Right atrium auricular region (tissue), 2 donors: ENCODE measurements around the gene C10orf105. TPM values are rescaled to one million over a fixed set of nuclear protein-coding genes. Genes with fewer than 3 reads are reported as not detected.

Experiments used
- DNase-seq: peaks from one replicate; pipeline ENCODE4 v3.0.0-alpha.2; 2019; ENCODE audit warnings: low spot score
- H3K27ac ChIP-seq, 2 donors: fragments of 200-600 bp; sonication (generic); 1 replicate in 1 of 2; 2 replicates in 1 of 2; pipeline ENCODE4 v1.5.1; 2016 to 2019
- H3K27me3 ChIP-seq, 2 donors: fragments of 200-600 bp; sonication (generic); one replicate each; pipeline versions ENCODE4 v1.5.1 to v1.6.0; 2017 to 2019
- H3K36me3 ChIP-seq: fragments of 200-600 bp; sonication (generic); one replicate; pipeline ENCODE4 v1.5.1; 2016
- H3K4me1 ChIP-seq, 2 donors: fragments of 200-600 bp; sonication (generic); one replicate each; pipeline versions ENCODE4 v1.5.1 to v1.6.0; 2017 to 2019
- H3K4me3 ChIP-seq, 2 donors: fragments of 200-600 bp; sonication (generic); 1 replicate in 1 of 2; 2 replicates in 1 of 2; pipeline ENCODE4 v1.5.1; 2017 to 2019; ENCODE audit warnings: mild to moderate bottlenecking in 1 of 2, moderate library complexity in 1 of 2
- H3K9me3 ChIP-seq, 2 donors: fragments of 200-600 bp; sonication (generic); one replicate each; pipeline ENCODE4 v1.5.1; 2019
- total RNA-seq, 2 donors: library from RNA; depleted of rRNA; stranded (reverse); fragments of >200 nt; gene quantifications; one replicate each; pipeline ENCODE4 v1.1.0, GENCODE V29; 2016
- TF ChIP-seq, protein P1 (sequence below), 2 donors: fragments of 200-600 bp; sonication (generic); IDR thresholded peaks; one replicate each; pipeline ENCODE4 v1.5.1; 2019; ENCODE audit warnings: antibody characterized with exemption in 2 of 2

Gene C10orf105
- total RNA-seq, 2 donors from 2014 or later: 1.3 TPM; not detected in 1

GRCh38 chr10:71725249-71725648, 5.7 kb upstream of the C10orf105 start:
- no peak for DNase-seq
- no peak overlapping the region for H3K4me3 ChIP-seq
- H3K4me1 ChIP-seq: peaks cover 0 to 40% of the 10 kb centered on the region in 2 donors

GRCh38 chr10:71724539-71724938, 5.0 kb upstream of the C10orf105 start:
- Histone ChIP-seq H3K4me1 (peaks cover 0 to 46% of the 10 kb centered on the region in 2 donors), H3K9me3 (no peaks in the 10 kb centered on the region), H3K27me3 (no peaks in the 10 kb centered on the region), H3K27ac (no peak overlapping the region), H3K4me3 (no peak overlapping the region), H3K36me3 (no peaks in the 10 kb centered on the region)
- TF ChIP-seq, protein P1, sequence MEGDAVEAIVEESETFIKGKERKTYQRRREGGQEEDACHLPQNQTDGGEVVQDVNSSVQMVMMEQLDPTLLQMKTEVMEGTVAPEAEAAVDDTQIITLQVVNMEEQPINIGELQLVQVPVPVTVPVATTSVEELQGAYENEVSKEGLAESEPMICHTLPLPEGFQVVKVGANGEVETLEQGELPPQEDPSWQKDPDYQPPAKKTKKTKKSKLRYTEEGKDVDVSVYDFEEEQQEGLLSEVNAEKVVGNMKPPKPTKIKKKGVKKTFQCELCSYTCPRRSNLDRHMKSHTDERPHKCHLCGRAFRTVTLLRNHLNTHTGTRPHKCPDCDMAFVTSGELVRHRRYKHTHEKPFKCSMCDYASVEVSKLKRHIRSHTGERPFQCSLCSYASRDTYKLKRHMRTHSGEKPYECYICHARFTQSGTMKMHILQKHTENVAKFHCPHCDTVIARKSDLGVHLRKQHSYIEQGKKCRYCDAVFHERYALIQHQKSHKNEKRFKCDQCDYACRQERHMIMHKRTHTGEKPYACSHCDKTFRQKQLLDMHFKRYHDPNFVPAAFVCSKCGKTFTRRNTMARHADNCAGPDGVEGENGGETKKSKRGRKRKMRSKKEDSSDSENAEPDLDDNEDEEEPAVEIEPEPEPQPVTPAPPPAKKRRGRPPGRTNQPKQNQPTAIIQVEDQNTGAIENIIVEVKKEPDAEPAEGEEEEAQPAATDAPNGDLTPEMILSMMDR (IDR thresholded peaks at IDR 0.05): no peak
- no peak for DNase-seq

More at GRCh38 chr10:71725249-71725648, 5.7 kb upstream of the C10orf105 start:
- no peaks in the 10 kb centered on the region for H3K9me3 ChIP-seq
- TF ChIP-seq, protein P1 (IDR thresholded peaks at IDR 0.05): no peak
- no peaks in the 10 kb centered on the region for H3K27me3 ChIP-seq
- no peaks in the 10 kb centered on the region for H3K36me3 ChIP-seq
- H3K27ac ChIP-seq: no peak overlapping the region

DNA sequence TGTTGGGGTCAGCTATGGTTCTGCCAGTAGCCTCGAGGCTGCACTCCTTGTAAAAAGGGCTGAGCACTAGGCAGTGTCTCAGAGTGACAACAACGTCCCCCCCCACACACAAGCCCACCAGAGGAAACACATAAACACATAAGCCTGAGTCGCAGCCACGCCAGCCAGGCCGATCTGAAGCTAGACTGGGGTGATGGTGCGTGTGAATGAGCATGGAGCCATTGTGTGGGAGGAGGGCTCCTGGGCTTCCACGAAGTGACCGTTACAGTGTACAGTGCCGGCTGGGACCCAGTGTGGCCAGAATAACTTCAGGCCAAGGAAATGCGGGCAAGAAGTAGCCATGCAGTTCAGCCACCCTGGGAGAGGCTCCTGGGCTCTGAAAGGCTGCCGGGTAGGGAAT, 3.7 kb upstream of the C10orf105 start:
- H3K9me3 ChIP-seq: no peaks in the 10 kb centered on the region
- peaks cover 0 to 46% of the 10 kb centered on the region in 2 donors for H3K4me1 ChIP-seq
- no peaks in the 10 kb centered on the region for H3K36me3 ChIP-seq
- H3K27me3 ChIP-seq: no peaks in the 10 kb centered on the region
- no peak overlapping the region for H3K4me3 ChIP-seq
- TF ChIP-seq, protein P1 (IDR thresholded peaks at IDR 0.05): no peak
- no peak overlapping the region for H3K27ac ChIP-seq
- DNase-seq: no peak

GRCh38 chr10:71722849-71723248, 3.3 kb upstream of the C10orf105 start:
- H3K4me3 ChIP-seq: no peak overlapping the region
- H3K27ac ChIP-seq: no peak overlapping the region
- TF ChIP-seq, protein P1 (IDR thresholded peaks at IDR 0.05): no peak
- no peaks in the 10 kb centered on the region for H3K27me3 ChIP-seq
- DNase-seq: no peak
- no peaks in the 10 kb centered on the region for H3K9me3 ChIP-seq
- peaks cover 0 to 46% of the 10 kb centered on the region in 2 donors for H3K4me1 ChIP-seq
- H3K36me3 ChIP-seq: no peaks in the 10 kb centered on the region

GRCh38 chr10:71721313-71721712, 1.7 kb upstream of the C10orf105 start:
- TF ChIP-seq, protein P1 (IDR thresholded peaks at IDR 0.05): no peak
- Histone ChIP-seq H3K27me3 (no peaks in the 10 kb centered on the region), H3K27ac (no peak overlapping the region), H3K4me3 (no peak overlapping the region), H3K4me1 (peaks cover 0 to 46% of the 10 kb centered on the region in 2 donors), H3K9me3 (no peaks in the 10 kb centered on the region), H3K36me3 (no peaks in the 10 kb centered on the region)
- DNase-seq: no peak

GRCh38 chr10:71720288-71720687, 710 bp upstream of the C10orf105 start:
- H3K9me3 ChIP-seq: no peaks in the 10 kb centered on the region
- H3K4me1 ChIP-seq: peaks cover 0 to 50% of the 10 kb centered on the region in 2 donors
- H3K27me3 ChIP-seq: no peaks in the 10 kb centered on the region
- no peak for DNase-seq
- H3K4me3 ChIP-seq: no peak overlapping the region
- H3K27ac ChIP-seq: no peak overlapping the region
- TF ChIP-seq, protein P1 (IDR thresholded peaks at IDR 0.05): no peak
- no peaks in the 10 kb centered on the region for H3K36me3 ChIP-seq
